Esophagus muscularis mucosa (tissue), 4 donors: Measurements from ENCODE around the gene SCAF8.

Experiments used
- CTCF ChIP-seq, 3 experiments: fragments of 200-600 bp in 2 of 3; fragments of 450-650 bp in 1 of 3; sonication (generic) in 2 of 3; IDR thresholded peaks; one replicate each; pipeline ENCODE4 v1.5.1; 2017 to 2019; ENCODE audit warnings: antibody characterized with exemption in 3 of 3, mild to moderate bottlenecking in 2 of 3, moderate library complexity in 1 of 3
- EP300 ChIP-seq: sonication (generic); formaldehyde crosslinking; IDR thresholded peaks from one replicate; pipeline ENCODE4 v1.6.1; 2017; ENCODE audit warnings: antibody characterized with exemption
- POLR2A ChIP-seq: fragments of 450-650 bp; IDR thresholded peaks from one replicate; pipeline ENCODE4 v1.6.1; 2017; ENCODE audit warnings: antibody characterized with exemption, moderate library complexity, mild to moderate bottlenecking, low read depth
- POLR2AphosphoS5 ChIP-seq, 2 donors: sonication (generic); formaldehyde crosslinking; IDR thresholded peaks; one replicate each; pipeline ENCODE4 v1.6.1; 2017; ENCODE audit warnings: antibody characterized with exemption in 2 of 2

- TF ChIP-seq CTCF (IDR thresholded peaks at IDR 0.05), result no peak
- no peak for TF ChIP-seq EP300
- no peak for TF ChIP-seq POLR2AphosphoS5 (IDR thresholded peaks at IDR 0.05)
- TF ChIP-seq POLR2A, result no peak
Measured at GRCh38 chr6:154737424-154737823, 4.2 kb downstream of the SCAF8 start.
